Keratinocyte (primary cell): ENCODE results near the gene IER2. TPM values are rescaled to one million over a fixed set of nuclear protein-coding genes. Genes with fewer than 3 reads are reported as not detected.

Experiments
- DNase-seq: peaks from one replicate; pipeline ENCODE4 v3.0.0-alpha.2; 2011; ENCODE audit warnings: low read depth, missing footprints, low spot score
- FAIRE-seq: peaks from 2 replicates; lab custom pipeline; 2011; peaks lifted over from hg19 to GRCh38; lab: Jason Lieb, UNC
- H2AFZ ChIP-seq: 2 replicates; pipeline ENCODE4 v1.6.0; 2012; ENCODE audit warnings: low read length, control low read depth, inconsistent platforms; ENCODE audit not compliant: control insufficient read depth
- H3K27ac ChIP-seq: 2 replicates; pipeline ENCODE4 v1.5.1; 2011; ENCODE audit warnings: low read length; ENCODE audit not compliant: control insufficient read depth, insufficient read depth
- H3K27me3 ChIP-seq: 3 replicates; pipeline ENCODE4 v1.6.0; 2011; ENCODE audit warnings: low read length; ENCODE audit not compliant: control insufficient read depth, insufficient read depth; ENCODE audit errors: extremely low read depth
- H3K36me3 ChIP-seq, 2 experiments: 2 replicates in 1 of 2; 3 replicates in 1 of 2; pipeline ENCODE4 v1.5.1; 2011; ENCODE audit warnings: low read length in 2 of 2, mild to moderate bottlenecking in 1 of 2; ENCODE audit not compliant: control insufficient read depth in 2 of 2, insufficient read depth in 2 of 2; ENCODE audit errors: extremely low read depth in 1 of 2
- H3K4me1 ChIP-seq: 3 replicates; pipeline ENCODE4 v1.5.1; 2011; ENCODE audit warnings: low read length; ENCODE audit not compliant: control insufficient read depth, insufficient read depth; ENCODE audit errors: extremely low read depth
- H3K4me2 ChIP-seq: 3 replicates; pipeline ENCODE4 v1.6.0; 2011; ENCODE audit warnings: low read depth, low read length; ENCODE audit not compliant: control insufficient read depth, insufficient read depth; ENCODE audit errors: extremely low read depth
- H3K4me3 ChIP-seq, 3 experiments: fragments of 200-600 bp in 1 of 3; sonication (generic) in 1 of 3; 2 replicates in 2 of 3; 3 replicates in 1 of 3; pipeline ENCODE4 v1.5.1; 2011 to 2016; ENCODE audit warnings: low read length in 3 of 3, mild to moderate bottlenecking in 3 of 3, control low read depth in 2 of 3, inconsistent platforms in 1 of 3, low read depth in 1 of 3, mixed read lengths in 1 of 3, mixed run types in 1 of 3, moderate library complexity in 1 of 3; ENCODE audit not compliant: control insufficient read depth in 2 of 3, insufficient read depth in 2 of 3; ENCODE audit errors: extremely low read depth in 1 of 3
- H3K79me2 ChIP-seq: 2 replicates; pipeline ENCODE4 v1.6.0; 2012; ENCODE audit warnings: low read length; ENCODE audit not compliant: control insufficient read depth, insufficient read depth
- H3K9ac ChIP-seq: 3 replicates; pipeline ENCODE4 v1.6.0; 2011; ENCODE audit warnings: low read length; ENCODE audit not compliant: control insufficient read depth, insufficient read depth; ENCODE audit errors: extremely low read depth
- H3K9me1 ChIP-seq: 3 replicates; pipeline ENCODE4 v1.6.0; 2011; ENCODE audit warnings: low read length; ENCODE audit not compliant: control insufficient read depth, insufficient read depth; ENCODE audit errors: extremely low read depth
- H3K9me3 ChIP-seq: 2 replicates; pipeline ENCODE4 v1.5.1; 2012; ENCODE audit warnings: low read depth, low read length; ENCODE audit not compliant: control insufficient read depth
- H4K20me1 ChIP-seq: 3 replicates; pipeline ENCODE4 v1.6.0; 2011; ENCODE audit warnings: low read length; ENCODE audit not compliant: control insufficient read depth, insufficient read depth; ENCODE audit errors: extremely low read depth
- CTCF ChIP-seq, 3 experiments: IDR thresholded peaks in 1 of 3; conservative IDR thresholded peaks in 1 of 3; optimal IDR thresholded peaks in 1 of 3; 2 replicates in 2 of 3; 3 replicates in 1 of 3; pipeline versions ENCODE3 to v1.5.1; 2011; ENCODE audit warnings: low read length in 3 of 3, mild to moderate bottlenecking in 3 of 3, moderate library complexity in 2 of 3, control low read depth in 1 of 3, inconsistent platforms in 1 of 3; ENCODE audit not compliant: insufficient read depth in 2 of 3; ENCODE audit errors: extremely low read depth in 1 of 3
- EZH2 ChIP-seq: IDR thresholded peaks from one replicate; pipeline ENCODE4 v1.6.1; 2012; ENCODE audit warnings: inconsistent platforms, mild to moderate bottlenecking, low read length, moderate library complexity
- dilution Hi-C: fragments of 300-500 bp; cut with MboI; formaldehyde crosslinking; loops from one replicate; pipeline ENCODE4 v1.7.0; 2020; ENCODE audit warnings: low sequenced_read_pairs; ENCODE audit not compliant: extremely low pct_ligation_motif_present
- polyA plus RNA-seq, 5 experiments: library from polyadenylated mRNA; depleted of rRNA in 3 of 5; stranded (reverse) in 3 of 5; stranded (forward) in 1 of 5; unstranded in 1 of 5; fragments of >200 nt; gene quantifications; 1 replicate in 1 of 5; 2 replicates in 3 of 5; 3 replicates in 1 of 5; pipeline versions ENCODE4 v1.2.1 to v1.2.3, GENCODE V29; 2011 to 2012; ENCODE audit warnings: missing spikeins in 2 of 5, low read depth in 1 of 5, low replicate concordance in 1 of 5

The IER2 gene
- polyA plus RNA-seq, 1 donor (not counting 4 experiments of a cell fraction or from before 2014, with no cell fraction given): 14.4 TPM

GRCh38 chr19:13117772-13118423 is 32.3 kb upstream of the IER2 start, which contains the start of gene NACC1:
Gene NACC1, plus strand, starts transcription at chr19:13118264. Its CDS starts 16,944 bp downstream, at chr19:13135208.
- peak within 1 kb of the TSS; percentile 85 to 96 (median 95) for H3K4me3 ChIP-seq
- FAIRE-seq (no peak), DNase-seq (no peak)
- H3K27me3 ChIP-seq: no peaks in the 10 kb centered on the region
- dilution Hi-C loops: no loop called here
- no peaks in the 10 kb centered on the region for H3K9me3 ChIP-seq
- peaks cover 62% of the 10 kb centered on the region for H3K79me2 ChIP-seq
- H3K27ac ChIP-seq: peak within 1 kb of the TSS; percentile 84
- H4K20me1 ChIP-seq: peaks cover 17% of the 10 kb centered on the region
- H3K36me3 ChIP-seq: peaks cover 19 to 25% of the 10 kb centered on the region in 2 experiments
- peak within 1 kb of the TSS; percentile 91 for H3K9ac ChIP-seq
- H3K4me2 ChIP-seq: peak within 1 kb of the TSS; percentile 90
- H3K9me1 ChIP-seq: no peaks in the 10 kb centered on the region
- no peak for TF ChIP-seq EZH2
- no peak for TF ChIP-seq CTCF (optimal IDR thresholded peaks at IDR 0.05 in 1 of 3, IDR thresholded peaks at IDR 0.05 in 1 of 3, conservative IDR thresholded peaks at IDR 0.05 in 1 of 3; ENCODE audit: extremely low read depth in 1 of 3, insufficient read depth in 2 of 3, low read length in 3 of 3)
- H2AFZ ChIP-seq: peak within 1 kb of the TSS; percentile 74
- H3K4me1 ChIP-seq: peaks cover 32% of the 10 kb centered on the region

GRCh38 chr19:13118424-13119193 is 31.6 kb upstream of the IER2 start:
- dilution Hi-C loops: no loop called here
- H3K9ac ChIP-seq: peak overlapping the region; percentile 78
- DNase-seq (no peak), FAIRE-seq (no peak)
- peaks cover 69% of the 10 kb centered on the region for H3K79me2 ChIP-seq
- no peak overlapping the region for H2AFZ ChIP-seq
- H3K4me3 ChIP-seq: peak overlapping the region; percentile 63 to 95 (median 91)
- no peaks in the 10 kb centered on the region for H3K9me3 ChIP-seq
- no peaks in the 10 kb centered on the region for H3K9me1 ChIP-seq
- H4K20me1 ChIP-seq: peaks cover 20% of the 10 kb centered on the region
- no peaks in the 10 kb centered on the region for H3K27me3 ChIP-seq
- H3K4me2 ChIP-seq: peak overlapping the region; percentile 90
- H3K4me1 ChIP-seq: peaks cover 32% of the 10 kb centered on the region
- H3K27ac ChIP-seq: peak overlapping the region; percentile 43
- H3K36me3 ChIP-seq: peaks cover 16 to 30% of the 10 kb centered on the region in 2 experiments
- no peak for TF ChIP-seq CTCF (optimal IDR thresholded peaks at IDR 0.05 in 1 of 3, IDR thresholded peaks at IDR 0.05 in 1 of 3, conservative IDR thresholded peaks at IDR 0.05 in 1 of 3; ENCODE audit: extremely low read depth in 1 of 3, insufficient read depth in 2 of 3, low read length in 3 of 3)
- no peak for TF ChIP-seq EZH2
